ENCODE results near the gene MRPS5.

The MRPS5 gene

GRCh38 chr2:95057535-95058370 is 63.9 kb downstream of the MRPS5 start:
- DNase-seq (ENCODE audit: insufficient read length, low spot score) (no peak), FAIRE-seq (no peak)
- TF ChIP-seq POLR2AphosphoS5 (IDR thresholded peaks at IDR 0.05; ENCODE audit: low read depth, low read length) (no peak), POLR2A (IDR thresholded peaks at IDR 0.05; ENCODE audit: low read depth, low read length) (no peak)

- FAIRE-seq, result no peak
- DNase-seq (ENCODE audit: insufficient read length, low spot score), result no peak
- TF ChIP-seq POU2F2 (IDR thresholded peaks at IDR 0.05; ENCODE audit: low read depth, low read length), result no peak
- TF ChIP-seq PAX5 (IDR thresholded peaks at IDR 0.05; ENCODE audit: insufficient read depth, low read length, severe bottlenecking), result no peak
- no peak for TF ChIP-seq TAF1 (IDR thresholded peaks at IDR 0.05; ENCODE audit: low read depth, low read length)
- no peak for TF ChIP-seq POLR2A (IDR thresholded peaks at IDR 0.05; ENCODE audit: low read depth, low read length)
- no peak for TF ChIP-seq POLR2AphosphoS5 (IDR thresholded peaks at IDR 0.05; ENCODE audit: low read depth, low read length)
- TF ChIP-seq SPI1 (IDR thresholded peaks at IDR 0.05; ENCODE audit: low read depth, low read length), result no peak
Observed at GRCh38 chr2:95056461-95057459, 64.8 kb downstream of the MRPS5 start.

GRCh38 chr2:95056044-95056443 is 65.6 kb downstream of the MRPS5 start:
- DNase-seq (ENCODE audit: insufficient read length, low spot score) (no peak), FAIRE-seq (no peak)
- no peak for TF ChIP-seq POLR2A (IDR thresholded peaks at IDR 0.05; ENCODE audit: low read depth, low read length)
- TF ChIP-seq SPI1 (IDR thresholded peaks at IDR 0.05; ENCODE audit: low read depth, low read length), result no peak
- no peak for TF ChIP-seq POLR2AphosphoS5 (IDR thresholded peaks at IDR 0.05; ENCODE audit: low read depth, low read length)
- TF ChIP-seq PAX5 (IDR thresholded peaks at IDR 0.05; ENCODE audit: insufficient read depth, low read length, severe bottlenecking), result no peak
- TF ChIP-seq POU2F2 (IDR thresholded peaks at IDR 0.05; ENCODE audit: low read depth, low read length), result no peak
- TF ChIP-seq TAF1 (IDR thresholded peaks at IDR 0.05; ENCODE audit: low read depth, low read length), result no peak

- TF ChIP-seq POLR2AphosphoS5 (IDR thresholded peaks at IDR 0.05; ENCODE audit: low read depth, low read length), result no peak
- no peak for TF ChIP-seq POU2F2 (IDR thresholded peaks at IDR 0.05; ENCODE audit: low read depth, low read length)
- TF ChIP-seq SPI1 (IDR thresholded peaks at IDR 0.05; ENCODE audit: low read depth, low read length), result no peak
- TF ChIP-seq TAF1 (IDR thresholded peaks at IDR 0.05; ENCODE audit: low read depth, low read length), result no peak
- TF ChIP-seq POLR2A (IDR thresholded peaks at IDR 0.05; ENCODE audit: low read depth, low read length), result no peak
- TF ChIP-seq PAX5 (IDR thresholded peaks at IDR 0.05; ENCODE audit: insufficient read depth, low read length, severe bottlenecking), result no peak
- DNase-seq (ENCODE audit: insufficient read length, low spot score) (no peak), FAIRE-seq (no peak)
Observed at GRCh38 chr2:95055262-95055661, 66.3 kb downstream of the MRPS5 start.

- FAIRE-seq, result no peak
Observed at GRCh38 chr2:95054016-95054415, 67.6 kb downstream of the MRPS5 start.

GRCh38 chr2:95053543-95053942 is 68.1 kb downstream of the MRPS5 start:
- FAIRE-seq, result no peak
- no peak for TF ChIP-seq POU2F2 (IDR thresholded peaks at IDR 0.05; ENCODE audit: low read depth, low read length)
- TF ChIP-seq SPI1 (IDR thresholded peaks at IDR 0.05; ENCODE audit: low read depth, low read length), result no peak
- no peak for TF ChIP-seq TAF1 (IDR thresholded peaks at IDR 0.05; ENCODE audit: low read depth, low read length)
- no peak for TF ChIP-seq POLR2AphosphoS5 (IDR thresholded peaks at IDR 0.05; ENCODE audit: low read depth, low read length)
- no peak for TF ChIP-seq POLR2A (IDR thresholded peaks at IDR 0.05; ENCODE audit: low read depth, low read length)
- no peak for TF ChIP-seq PAX5 (IDR thresholded peaks at IDR 0.05; ENCODE audit: insufficient read depth, low read length, severe bottlenecking)
- no peak for DNase-seq (ENCODE audit: insufficient read length, low spot score)

More at GRCh38 chr2:95054016-95054415, 67.6 kb downstream of the MRPS5 start:
- no peak for DNase-seq (ENCODE audit: insufficient read length, low spot score)
- TF ChIP-seq SPI1 (IDR thresholded peaks at IDR 0.05; ENCODE audit: low read depth, low read length), result no peak
- TF ChIP-seq POLR2AphosphoS5 (IDR thresholded peaks at IDR 0.05; ENCODE audit: low read depth, low read length), result no peak

DNA sequence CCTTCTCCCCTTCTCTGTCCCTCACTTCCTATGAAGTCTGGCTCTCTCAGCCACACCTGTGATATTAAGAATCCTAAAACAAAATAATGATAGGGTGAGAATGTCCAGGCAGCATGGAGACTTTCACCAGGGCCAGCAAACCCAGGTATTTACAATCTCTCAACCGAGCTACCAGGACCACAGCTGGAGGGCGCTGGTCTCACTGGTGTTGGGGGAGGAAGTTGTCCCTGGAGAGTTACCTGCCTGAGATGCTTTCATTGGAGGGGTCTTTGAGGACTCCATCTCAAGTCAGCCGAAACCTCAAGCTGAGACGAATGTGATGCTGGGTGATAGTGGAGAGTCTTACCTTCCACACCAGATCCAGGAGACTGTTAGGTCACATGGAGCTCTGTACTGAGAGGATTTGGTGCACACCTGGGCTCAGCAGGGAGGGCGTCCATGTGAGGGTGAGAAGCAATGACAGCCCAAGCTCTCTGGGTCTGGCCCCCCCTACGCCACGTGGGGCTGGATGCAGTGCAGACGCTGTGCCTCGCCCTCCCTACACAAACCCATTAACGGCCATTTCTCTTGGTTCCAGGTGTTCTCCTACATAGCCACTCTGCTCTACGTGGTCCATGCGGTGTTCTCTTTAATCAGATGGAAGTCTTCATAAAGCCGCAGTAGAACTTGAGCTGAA is 68.7 kb downstream of the MRPS5 start:
- DNase-seq (ENCODE audit: insufficient read length, low spot score) (no peak), FAIRE-seq (no peak)
- TF ChIP-seq PAX5 (IDR thresholded peaks at IDR 0.05; ENCODE audit: insufficient read depth, low read length, severe bottlenecking), result no peak
- no peak for TF ChIP-seq TAF1 (IDR thresholded peaks at IDR 0.05; ENCODE audit: low read depth, low read length)
- no peak for TF ChIP-seq POLR2AphosphoS5 (IDR thresholded peaks at IDR 0.05; ENCODE audit: low read depth, low read length)
- no peak for TF ChIP-seq POU2F2 (IDR thresholded peaks at IDR 0.05; ENCODE audit: low read depth, low read length)
- TF ChIP-seq SPI1 (IDR thresholded peaks at IDR 0.05; ENCODE audit: low read depth, low read length), result no peak
- TF ChIP-seq POLR2A (IDR thresholded peaks at IDR 0.05; ENCODE audit: low read depth, low read length), result no peak

- TF ChIP-seq POU2F2 (IDR thresholded peaks at IDR 0.05; ENCODE audit: low read depth, low read length) (no peak), PAX5 (IDR thresholded peaks at IDR 0.05; ENCODE audit: insufficient read depth, low read length, severe bottlenecking) (no peak), TAF1 (IDR thresholded peaks at IDR 0.05; ENCODE audit: low read depth, low read length) (no peak), POLR2A (IDR thresholded peaks at IDR 0.05; ENCODE audit: low read depth, low read length) (no peak), SPI1 (IDR thresholded peaks at IDR 0.05; ENCODE audit: low read depth, low read length) (no peak), POLR2AphosphoS5 (IDR thresholded peaks at IDR 0.05; ENCODE audit: low read depth, low read length) (no peak)
- no peak for FAIRE-seq
- DNase-seq (ENCODE audit: insufficient read length, low spot score), result no peak
Observed at GRCh38 chr2:95052307-95052706, 69.3 kb downstream of the MRPS5 start.

GRCh38 chr2:95051626-95052025 is 70.0 kb downstream of the MRPS5 start:
- DNase-seq (ENCODE audit: insufficient read length, low spot score) (no peak), FAIRE-seq (no peak)
- TF ChIP-seq PAX5 (IDR thresholded peaks at IDR 0.05; ENCODE audit: insufficient read depth, low read length, severe bottlenecking), result no peak
- no peak for TF ChIP-seq TAF1 (IDR thresholded peaks at IDR 0.05; ENCODE audit: low read depth, low read length)
- TF ChIP-seq POU2F2 (IDR thresholded peaks at IDR 0.05; ENCODE audit: low read depth, low read length), result no peak
- no peak for TF ChIP-seq POLR2A (IDR thresholded peaks at IDR 0.05; ENCODE audit: low read depth, low read length)
- no peak for TF ChIP-seq SPI1 (IDR thresholded peaks at IDR 0.05; ENCODE audit: low read depth, low read length)
- TF ChIP-seq POLR2AphosphoS5 (IDR thresholded peaks at IDR 0.05; ENCODE audit: low read depth, low read length), result no peak

All from GM12891 (cell line).